ENCODE data around the gene ZNF800. TPM values are rescaled to one million over a fixed set of nuclear protein-coding genes. Genes with fewer than 3 reads are reported as not detected.

Gene ZNF800
- total and polyA plus RNA-seq, 8 donors, result 21.0 to 32.3 (median 22.4) TPM

DNA sequence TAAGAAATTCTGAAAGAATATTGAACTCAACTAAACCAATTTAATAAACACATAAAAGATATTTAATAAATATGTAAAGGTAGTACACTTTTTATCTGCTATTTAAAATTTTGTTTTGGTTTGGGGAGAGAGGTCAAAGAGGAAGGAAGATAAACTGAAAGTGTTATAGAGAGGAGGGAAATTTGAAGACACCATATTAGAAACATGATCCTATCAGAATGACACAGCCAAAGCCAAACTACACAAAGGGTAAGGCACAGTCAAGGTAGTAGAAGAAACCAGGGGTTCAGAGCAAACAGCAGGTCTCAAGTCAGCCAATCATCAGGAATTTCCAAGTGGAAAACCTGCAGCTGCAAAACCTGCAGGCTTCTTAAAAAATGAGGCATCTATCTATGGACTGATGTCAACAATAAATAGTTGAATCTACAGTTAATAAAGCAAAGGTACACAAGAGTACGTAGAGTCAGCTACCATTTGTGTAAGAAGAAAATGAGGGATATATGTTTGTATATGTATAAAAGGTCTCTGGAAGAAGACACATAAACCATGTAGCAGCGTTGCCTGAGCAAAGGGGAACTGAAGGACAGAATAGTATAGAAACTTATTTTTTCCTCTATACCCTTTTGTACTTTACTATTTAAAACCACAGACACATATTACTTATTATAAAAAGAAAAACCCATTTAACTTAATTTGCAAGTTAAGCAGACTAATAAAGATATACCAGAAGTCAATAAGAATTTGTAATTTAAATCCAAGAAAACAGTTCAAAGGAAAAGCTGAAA lies 10.0 kb downstream of the ZNF800 start:
- Histone ChIP-seq H3K4me3 (no peak overlapping the region), H3K36me3 (peaks cover 0 to 14% of the 10 kb centered on the region in 2 donors), H3K27ac (no peak overlapping the region), H3K9me3 (no peaks in the 10 kb centered on the region), H3K27me3 (no peaks in the 10 kb centered on the region), H3K4me1 (peaks cover 0 to 50% of the 10 kb centered on the region in 2 donors)
- TF ChIP-seq, protein P1, sequence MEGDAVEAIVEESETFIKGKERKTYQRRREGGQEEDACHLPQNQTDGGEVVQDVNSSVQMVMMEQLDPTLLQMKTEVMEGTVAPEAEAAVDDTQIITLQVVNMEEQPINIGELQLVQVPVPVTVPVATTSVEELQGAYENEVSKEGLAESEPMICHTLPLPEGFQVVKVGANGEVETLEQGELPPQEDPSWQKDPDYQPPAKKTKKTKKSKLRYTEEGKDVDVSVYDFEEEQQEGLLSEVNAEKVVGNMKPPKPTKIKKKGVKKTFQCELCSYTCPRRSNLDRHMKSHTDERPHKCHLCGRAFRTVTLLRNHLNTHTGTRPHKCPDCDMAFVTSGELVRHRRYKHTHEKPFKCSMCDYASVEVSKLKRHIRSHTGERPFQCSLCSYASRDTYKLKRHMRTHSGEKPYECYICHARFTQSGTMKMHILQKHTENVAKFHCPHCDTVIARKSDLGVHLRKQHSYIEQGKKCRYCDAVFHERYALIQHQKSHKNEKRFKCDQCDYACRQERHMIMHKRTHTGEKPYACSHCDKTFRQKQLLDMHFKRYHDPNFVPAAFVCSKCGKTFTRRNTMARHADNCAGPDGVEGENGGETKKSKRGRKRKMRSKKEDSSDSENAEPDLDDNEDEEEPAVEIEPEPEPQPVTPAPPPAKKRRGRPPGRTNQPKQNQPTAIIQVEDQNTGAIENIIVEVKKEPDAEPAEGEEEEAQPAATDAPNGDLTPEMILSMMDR (IDR thresholded peaks at IDR 0.05), result no peak
- DNase-seq (no peak), ATAC-seq (no peak)
- intact Hi-C loops (cut with DNase I), result no loop called here

DNA sequence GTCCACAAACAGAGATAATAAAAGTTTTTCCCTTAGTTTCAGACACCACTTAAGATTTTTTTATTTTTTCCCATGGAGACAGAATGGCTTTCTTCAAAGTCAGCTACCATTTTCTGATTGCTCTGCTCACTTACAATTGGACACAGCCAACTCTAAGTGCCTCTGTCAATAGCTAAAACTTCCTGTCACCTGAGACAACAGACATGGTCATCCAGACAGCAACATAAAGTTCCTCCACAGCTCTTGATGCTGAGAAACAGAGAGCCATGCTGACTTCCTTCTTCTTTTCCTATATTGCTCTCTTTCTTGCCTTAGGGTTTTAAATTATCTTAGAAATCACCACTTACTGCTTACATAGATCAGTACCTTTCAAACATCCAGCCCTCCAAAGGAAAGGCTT lies 12.0 kb downstream of the ZNF800 start:
- Histone ChIP-seq H3K9me3 (no peaks in the 10 kb centered on the region), H3K4me3 (no peak overlapping the region), H3K27me3 (no peaks in the 10 kb centered on the region), H3K27ac (no peak overlapping the region), H3K4me1 (peaks cover 0 to 34% of the 10 kb centered on the region in 2 donors), H3K36me3 (peaks cover 0 to 21% of the 10 kb centered on the region in 2 donors)
- no peak for DNase-seq
- ATAC-seq, result no peak
- TF ChIP-seq, protein P1 (IDR thresholded peaks at IDR 0.05), result no peak
- intact Hi-C loops (cut with DNase I), result no loop called here

DNA sequence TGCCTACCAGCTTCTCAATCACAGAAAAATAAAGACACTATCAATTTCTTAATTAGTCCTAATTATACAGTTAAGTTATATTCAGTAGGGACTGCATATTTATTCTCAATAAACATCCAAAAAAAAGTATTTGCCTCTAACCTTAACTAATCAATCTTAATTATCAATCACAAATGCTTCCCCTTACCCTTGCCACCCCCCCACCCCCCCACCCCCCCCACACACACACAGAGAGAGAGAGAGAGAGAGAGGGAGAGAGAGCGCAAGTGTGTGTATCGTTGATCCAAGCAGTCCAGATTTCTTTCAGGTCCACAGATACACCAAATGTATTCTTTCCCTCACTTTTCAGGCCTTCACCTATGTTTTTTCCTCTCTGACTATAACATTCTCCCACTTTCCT lies 12.9 kb downstream of the ZNF800 start:
- DNase-seq, result no peak
- Histone ChIP-seq H3K4me1 (peaks cover 0 to 34% of the 10 kb centered on the region in 2 donors), H3K4me3 (no peak overlapping the region), H3K27me3 (no peaks in the 10 kb centered on the region), H3K9me3 (no peaks in the 10 kb centered on the region), H3K27ac (no peak overlapping the region), H3K36me3 (peaks cover 0 to 20% of the 10 kb centered on the region in 2 donors)
- ATAC-seq, result no peak
- intact Hi-C loops (cut with DNase I), result no loop called here
- TF ChIP-seq, protein P1 (IDR thresholded peaks at IDR 0.05), result no peak

DNA sequence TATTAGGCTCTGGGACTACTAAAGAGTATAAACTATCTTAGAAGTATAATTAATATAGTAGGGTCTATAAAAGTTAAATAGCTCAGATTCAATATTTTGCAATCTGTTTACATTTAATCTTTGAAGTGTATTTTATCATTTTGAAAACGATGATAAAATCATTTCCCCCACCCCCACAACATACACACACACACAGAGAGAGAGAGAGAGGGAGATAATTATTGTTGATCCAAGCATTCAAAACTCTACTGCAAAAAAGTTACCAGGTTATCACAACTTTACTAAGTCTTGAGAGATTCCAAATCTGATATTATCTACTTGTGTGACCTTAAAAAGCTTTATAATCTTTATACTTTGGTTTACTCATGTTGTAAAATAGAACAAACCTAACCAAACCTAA lies 14.0 kb downstream of the ZNF800 start:
- intact Hi-C loops (cut with DNase I), result no loop called here
- ATAC-seq (no peak), DNase-seq (no peak)
- TF ChIP-seq, protein P1 (IDR thresholded peaks at IDR 0.05), result no peak
- Histone ChIP-seq H3K27me3 (no peaks in the 10 kb centered on the region), H3K27ac (no peak overlapping the region), H3K9me3 (no peaks in the 10 kb centered on the region), H3K4me3 (no peak overlapping the region), H3K4me1 (peaks cover 0 to 31% of the 10 kb centered on the region in 2 donors), H3K36me3 (peaks cover 0 to 31% of the 10 kb centered on the region in 2 donors)

DNA sequence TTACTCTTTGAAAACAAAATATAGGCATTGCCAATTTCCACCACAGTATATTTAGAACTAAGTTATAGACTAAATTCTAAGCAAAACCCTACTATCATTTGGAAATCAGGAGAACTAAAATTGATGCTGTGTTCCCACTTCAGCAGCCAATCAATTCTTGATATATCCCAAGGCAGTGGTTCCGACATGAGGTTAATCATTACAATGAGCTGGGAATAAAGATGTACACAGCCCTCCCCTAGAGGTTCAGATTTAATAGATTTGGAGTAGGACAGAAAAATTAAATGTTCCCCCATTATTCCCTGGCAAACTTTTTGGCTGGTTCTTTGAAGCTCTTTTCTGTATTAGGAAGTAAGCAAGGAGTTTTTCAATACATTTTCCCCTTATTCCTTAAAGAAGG lies 15.1 kb downstream of the ZNF800 start:
- Histone ChIP-seq H3K4me3 (no peak overlapping the region), H3K9me3 (no peaks in the 10 kb centered on the region), H3K4me1 (peaks cover 0 to 23% of the 10 kb centered on the region in 2 donors), H3K27me3 (no peaks in the 10 kb centered on the region), H3K36me3 (peaks cover 0 to 40% of the 10 kb centered on the region in 2 donors), H3K27ac (no peak overlapping the region)
- TF ChIP-seq, protein P1 (IDR thresholded peaks at IDR 0.05), result no peak
- DNase-seq (no peak), ATAC-seq (no peak)
- intact Hi-C loops (cut with DNase I), result no loop called here
